SU-DHL-6 (cell line): ENCODE data around the gene SATL1.

ENCODE experiments used
- CTCF ChIP-seq: fragments of 200-600 bp; sonication (generic); IDR thresholded peaks from one replicate; pipeline ENCODE4 v1.5.1; 2017; ENCODE audit warnings: antibody characterized with exemption, mild to moderate bottlenecking, low read length, moderate library complexity; ENCODE audit not compliant: insufficient read depth, poor library complexity, severe bottlenecking
- EZH2phosphoT487 ChIP-seq: fragments of 200-600 bp; sonication (generic), shearing (Covaris generic); conservative IDR thresholded peaks from 2 replicates; pipeline ENCODE4 v1.6.1; 2018; ENCODE audit warnings: mild to moderate bottlenecking, antibody characterized with exemption, low read length, moderate library complexity, mixed read lengths

DNA sequence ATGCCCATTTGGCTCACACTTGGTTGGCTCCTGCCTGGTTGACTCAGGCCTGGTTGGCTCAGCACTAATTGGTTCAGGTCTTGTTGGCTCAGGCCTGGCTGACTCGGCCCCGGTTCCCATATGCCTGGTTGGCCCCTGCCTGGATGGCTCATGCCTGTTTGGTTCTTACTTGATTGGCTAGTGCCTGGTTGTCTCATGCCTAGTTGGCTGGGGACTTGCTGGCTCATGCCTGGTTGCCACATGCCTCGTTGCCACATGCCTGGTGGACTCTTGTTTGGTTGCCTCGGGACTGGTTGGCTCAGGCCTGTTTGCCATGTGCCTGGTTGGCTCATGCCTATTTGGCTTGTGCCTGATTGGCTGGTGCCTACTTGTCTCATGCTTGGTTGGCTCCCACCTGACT lies 136.2 kb downstream of the SATL1 start:
- TF ChIP-seq CTCF: no peak
- TF ChIP-seq EZH2phosphoT487: no peak
